SK-N-SH treated with all-trans-retinoic acid at 6 μM for 48 hours (cell line): ENCODE data around the gene CADM2.

ENCODE experiments used
- ATAC-seq: fragments of 200-7000 bp; cut with Tn5 transposase; 3 replicates; pipeline ENCODE4 v1.9.1; 2020; ENCODE audit warnings: mild to moderate bottlenecking, moderate library complexity
- ARNTL ChIP-seq: fragments of 450-650 bp; formaldehyde crosslinking; IDR thresholded peaks from 2 replicates; pipeline ENCODE4 v1.5.0; 2020; ENCODE audit warnings: low read depth, mild to moderate bottlenecking, moderate library complexity, borderline replicate concordance
- BACH2 ChIP-seq: fragments of 250-450 bp; sonication (Bioruptor Pico); IDR thresholded peaks from 2 replicates; pipeline ENCODE4 v1.9.0; 2021; ENCODE audit warnings: mild to moderate bottlenecking, borderline replicate concordance
- CSDC2 ChIP-seq: fragments of 250-450 bp; sonication (Bioruptor Pico); IDR thresholded peaks from 2 replicates; pipeline ENCODE4 v1.5.0; 2020; ENCODE audit warnings: mild to moderate bottlenecking, moderate library complexity
- ESRRG ChIP-seq: fragments of 250-450 bp; sonication (Bioruptor Pico); IDR thresholded peaks from 2 replicates; pipeline ENCODE4 v1.6.1; 2021; ENCODE audit warnings: mild to moderate bottlenecking
- GLIS3 ChIP-seq: fragments of 250-450 bp; sonication (Bioruptor Pico); IDR thresholded peaks from 2 replicates; pipeline ENCODE4 v1.5.0; 2020; ENCODE audit warnings: mild to moderate bottlenecking, moderate library complexity
- ISL1 ChIP-seq: fragments of 250-450 bp; sonication (Bioruptor Pico); IDR thresholded peaks from 2 replicates; pipeline ENCODE4 v2.1.2; 2022; ENCODE audit warnings: mild to moderate bottlenecking, moderate library complexity
- OSR1 ChIP-seq: fragments of 250-450 bp; sonication (Bioruptor Pico); IDR thresholded peaks from 2 replicates; pipeline ENCODE4 v1.8.0; 2022; ENCODE audit warnings: moderate library complexity, mild to moderate bottlenecking, inconsistent platforms
- PPARA ChIP-seq: fragments of 250-450 bp; sonication (Bioruptor Pico); IDR thresholded peaks from 2 replicates; pipeline ENCODE4 v1.5.0; 2020; ENCODE audit warnings: mild to moderate bottlenecking, borderline replicate concordance
- RARB ChIP-seq: fragments of 250-450 bp; sonication (Bioruptor Pico); IDR thresholded peaks from 2 replicates; pipeline ENCODE4 v1.8.0; 2021; ENCODE audit warnings: mild to moderate bottlenecking, moderate library complexity
- SNAI2 ChIP-seq: fragments of 250-450 bp; sonication (Bioruptor Pico); IDR thresholded peaks from 2 replicates; pipeline ENCODE4 v1.5.0; 2020; ENCODE audit warnings: mild to moderate bottlenecking, moderate library complexity
- TCF4 ChIP-seq: fragments of 250-450 bp; sonication (Bioruptor Pico); IDR thresholded peaks from 2 replicates; pipeline ENCODE4 v1.8.0; 2021; ENCODE audit warnings: mild to moderate bottlenecking, moderate library complexity, borderline replicate concordance
- TOX ChIP-seq: fragments of 250-450 bp; sonication (Bioruptor Pico); IDR thresholded peaks from 2 replicates; pipeline ENCODE4 v1.8.0; 2021; ENCODE audit warnings: mild to moderate bottlenecking, moderate library complexity, borderline replicate concordance
- ZC3H10 ChIP-seq: fragments of 250-450 bp; sonication (Bioruptor Pico); IDR thresholded peaks from 2 replicates; pipeline ENCODE4 v1.5.1; 2021; ENCODE audit warnings: mild to moderate bottlenecking, moderate library complexity
- ZFP3 ChIP-seq: fragments of 250-450 bp; sonication (Bioruptor Pico); IDR thresholded peaks from 2 replicates; pipeline ENCODE4 v1.5.0; 2020; ENCODE audit warnings: mild to moderate bottlenecking, moderate library complexity
- ZFP30 ChIP-seq: fragments of 450-650 bp; formaldehyde crosslinking; IDR thresholded peaks from 2 replicates; pipeline ENCODE4 v1.5.0; 2022; ENCODE audit warnings: mild to moderate bottlenecking, moderate library complexity
- ZNF565 ChIP-seq: fragments of 450-650 bp; formaldehyde crosslinking; conservative IDR thresholded peaks from 2 replicates; pipeline ENCODE4 v1.5.0; 2020; ENCODE audit warnings: low read depth, mild to moderate bottlenecking, moderate library complexity
- ZNF70 ChIP-seq: fragments of 450-650 bp; formaldehyde crosslinking; IDR thresholded peaks from 2 replicates; pipeline ENCODE4 v1.5.0; 2020; ENCODE audit warnings: mild to moderate bottlenecking, moderate library complexity
- ZNF8 ChIP-seq: fragments of 450-650 bp; formaldehyde crosslinking; IDR thresholded peaks from 2 replicates; pipeline ENCODE4 v1.5.0; 2020; ENCODE audit warnings: mild to moderate bottlenecking, moderate library complexity
- TF ChIP-seq, protein P1 (sequence below): fragments of 250-450 bp; sonication (Bioruptor Pico); IDR thresholded peaks from 2 replicates; pipeline ENCODE4 v1.8.0; 2020; ENCODE audit warnings: mild to moderate bottlenecking, moderate library complexity, borderline replicate concordance
- TF ChIP-seq, protein P2 (sequence below): fragments of 250-450 bp; sonication (Bioruptor Pico); IDR thresholded peaks from 2 replicates; pipeline ENCODE4 v1.5.0; 2020; ENCODE audit warnings: mild to moderate bottlenecking, moderate library complexity
- TF ChIP-seq, protein P3 (sequence below): fragments of 250-450 bp; sonication (Bioruptor Pico); IDR thresholded peaks from 2 replicates; pipeline ENCODE4 v1.8.0; 2021; ENCODE audit warnings: low read depth, mild to moderate bottlenecking, moderate library complexity, borderline replicate concordance
- TF ChIP-seq, protein P4 (sequence below): fragments of 250-450 bp; sonication (Bioruptor Pico); IDR thresholded peaks from 2 replicates; pipeline ENCODE4 v1.5.1; 2021; ENCODE audit warnings: mild to moderate bottlenecking, moderate library complexity
- TF ChIP-seq, protein P5 (sequence below): fragments of 250-450 bp; sonication (Bioruptor Pico); IDR thresholded peaks from 2 replicates; pipeline ENCODE4 v1.5.1; 2020; ENCODE audit warnings: low read depth, mild to moderate bottlenecking, moderate library complexity

CADM2 gene

DNA sequence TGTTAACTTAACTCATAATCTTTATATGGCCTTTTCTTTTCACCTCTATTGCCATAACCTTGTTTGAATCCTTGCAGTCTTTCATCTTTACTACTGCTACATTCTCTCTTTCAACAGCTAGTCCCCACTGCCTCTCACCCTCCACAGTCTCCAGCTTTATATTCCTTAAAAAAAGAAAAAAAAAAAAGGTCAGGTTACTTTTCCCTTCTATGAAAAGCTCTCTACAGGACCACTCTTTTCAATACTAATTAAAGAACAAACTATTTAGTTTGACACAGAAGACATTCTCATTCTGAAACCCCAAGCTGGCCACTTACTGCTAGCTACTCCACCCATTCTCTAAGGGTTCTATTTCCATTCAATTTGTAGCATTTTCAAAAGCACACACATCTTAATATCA is 25.6 kb downstream of the CADM2 start:
- TF ChIP-seq, protein P1, sequence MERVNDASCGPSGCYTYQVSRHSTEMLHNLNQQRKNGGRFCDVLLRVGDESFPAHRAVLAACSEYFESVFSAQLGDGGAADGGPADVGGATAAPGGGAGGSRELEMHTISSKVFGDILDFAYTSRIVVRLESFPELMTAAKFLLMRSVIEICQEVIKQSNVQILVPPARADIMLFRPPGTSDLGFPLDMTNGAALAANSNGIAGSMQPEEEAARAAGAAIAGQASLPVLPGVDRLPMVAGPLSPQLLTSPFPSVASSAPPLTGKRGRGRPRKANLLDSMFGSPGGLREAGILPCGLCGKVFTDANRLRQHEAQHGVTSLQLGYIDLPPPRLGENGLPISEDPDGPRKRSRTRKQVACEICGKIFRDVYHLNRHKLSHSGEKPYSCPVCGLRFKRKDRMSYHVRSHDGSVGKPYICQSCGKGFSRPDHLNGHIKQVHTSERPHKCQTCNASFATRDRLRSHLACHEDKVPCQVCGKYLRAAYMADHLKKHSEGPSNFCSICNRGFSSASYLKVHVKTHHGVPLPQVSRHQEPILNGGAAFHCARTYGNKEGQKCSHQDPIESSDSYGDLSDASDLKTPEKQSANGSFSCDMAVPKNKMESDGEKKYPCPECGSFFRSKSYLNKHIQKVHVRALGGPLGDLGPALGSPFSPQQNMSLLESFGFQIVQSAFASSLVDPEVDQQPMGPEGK (CRISPR knock-in tag), result no peak
- TF ChIP-seq CSDC2 (no peak), ZNF8 (CRISPR knock-in tag) (no peak), ZNF70 (no peak), ZNF565 (CRISPR knock-in tag) (no peak), ZFP30 (CRISPR knock-in tag) (no peak), BACH2 (no peak), TOX (no peak), PPARA (CRISPR knock-in tag) (no peak), ARNTL (CRISPR knock-in tag) (no peak), RARB (CRISPR knock-in tag) (no peak), TCF4 (CRISPR knock-in tag) (no peak), ESRRG (CRISPR knock-in tag) (no peak), GLIS3 (CRISPR knock-in tag) (no peak), ZC3H10 (CRISPR knock-in tag) (no peak)
- TF ChIP-seq, protein P2, sequence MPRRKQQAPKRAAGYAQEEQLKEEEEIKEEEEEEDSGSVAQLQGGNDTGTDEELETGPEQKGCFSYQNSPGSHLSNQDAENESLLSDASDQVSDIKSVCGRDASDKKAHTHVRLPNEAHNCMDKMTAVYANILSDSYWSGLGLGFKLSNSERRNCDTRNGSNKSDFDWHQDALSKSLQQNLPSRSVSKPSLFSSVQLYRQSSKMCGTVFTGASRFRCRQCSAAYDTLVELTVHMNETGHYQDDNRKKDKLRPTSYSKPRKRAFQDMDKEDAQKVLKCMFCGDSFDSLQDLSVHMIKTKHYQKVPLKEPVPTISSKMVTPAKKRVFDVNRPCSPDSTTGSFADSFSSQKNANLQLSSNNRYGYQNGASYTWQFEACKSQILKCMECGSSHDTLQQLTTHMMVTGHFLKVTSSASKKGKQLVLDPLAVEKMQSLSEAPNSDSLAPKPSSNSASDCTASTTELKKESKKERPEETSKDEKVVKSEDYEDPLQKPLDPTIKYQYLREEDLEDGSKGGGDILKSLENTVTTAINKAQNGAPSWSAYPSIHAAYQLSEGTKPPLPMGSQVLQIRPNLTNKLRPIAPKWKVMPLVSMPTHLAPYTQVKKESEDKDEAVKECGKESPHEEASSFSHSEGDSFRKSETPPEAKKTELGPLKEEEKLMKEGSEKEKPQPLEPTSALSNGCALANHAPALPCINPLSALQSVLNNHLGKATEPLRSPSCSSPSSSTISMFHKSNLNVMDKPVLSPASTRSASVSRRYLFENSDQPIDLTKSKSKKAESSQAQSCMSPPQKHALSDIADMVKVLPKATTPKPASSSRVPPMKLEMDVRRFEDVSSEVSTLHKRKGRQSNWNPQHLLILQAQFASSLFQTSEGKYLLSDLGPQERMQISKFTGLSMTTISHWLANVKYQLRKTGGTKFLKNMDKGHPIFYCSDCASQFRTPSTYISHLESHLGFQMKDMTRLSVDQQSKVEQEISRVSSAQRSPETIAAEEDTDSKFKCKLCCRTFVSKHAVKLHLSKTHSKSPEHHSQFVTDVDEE, result no peak
- TF ChIP-seq, protein P3, sequence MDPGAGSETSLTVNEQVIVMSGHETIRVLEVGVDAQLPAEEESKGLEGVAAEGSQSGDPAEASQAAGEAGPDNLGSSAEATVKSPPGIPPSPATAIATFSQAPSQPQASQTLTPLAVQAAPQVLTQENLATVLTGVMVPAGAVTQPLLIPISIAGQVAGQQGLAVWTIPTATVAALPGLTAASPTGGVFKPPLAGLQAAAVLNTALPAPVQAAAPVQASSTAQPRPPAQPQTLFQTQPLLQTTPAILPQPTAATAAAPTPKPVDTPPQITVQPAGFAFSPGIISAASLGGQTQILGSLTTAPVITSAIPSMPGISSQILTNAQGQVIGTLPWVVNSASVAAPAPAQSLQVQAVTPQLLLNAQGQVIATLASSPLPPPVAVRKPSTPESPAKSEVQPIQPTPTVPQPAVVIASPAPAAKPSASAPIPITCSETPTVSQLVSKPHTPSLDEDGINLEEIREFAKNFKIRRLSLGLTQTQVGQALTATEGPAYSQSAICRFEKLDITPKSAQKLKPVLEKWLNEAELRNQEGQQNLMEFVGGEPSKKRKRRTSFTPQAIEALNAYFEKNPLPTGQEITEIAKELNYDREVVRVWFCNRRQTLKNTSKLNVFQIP (CRISPR knock-in tag), result no peak
- TF ChIP-seq, protein P4, sequence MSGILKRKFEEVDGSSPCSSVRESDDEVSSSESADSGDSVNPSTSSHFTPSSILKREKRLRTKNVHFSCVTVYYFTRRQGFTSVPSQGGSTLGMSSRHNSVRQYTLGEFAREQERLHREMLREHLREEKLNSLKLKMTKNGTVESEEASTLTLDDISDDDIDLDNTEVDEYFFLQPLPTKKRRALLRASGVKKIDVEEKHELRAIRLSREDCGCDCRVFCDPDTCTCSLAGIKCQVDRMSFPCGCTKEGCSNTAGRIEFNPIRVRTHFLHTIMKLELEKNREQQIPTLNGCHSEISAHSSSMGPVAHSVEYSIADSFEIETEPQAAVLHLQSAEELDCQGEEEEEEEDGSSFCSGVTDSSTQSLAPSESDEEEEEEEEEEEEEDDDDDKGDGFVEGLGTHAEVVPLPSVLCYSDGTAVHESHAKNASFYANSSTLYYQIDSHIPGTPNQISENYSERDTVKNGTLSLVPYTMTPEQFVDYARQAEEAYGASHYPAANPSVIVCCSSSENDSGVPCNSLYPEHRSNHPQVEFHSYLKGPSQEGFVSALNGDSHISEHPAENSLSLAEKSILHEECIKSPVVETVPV (CRISPR knock-in tag), result no peak
- TF ChIP-seq, all 23 proteins: peak for 0
- no peak for ATAC-seq

DNA sequence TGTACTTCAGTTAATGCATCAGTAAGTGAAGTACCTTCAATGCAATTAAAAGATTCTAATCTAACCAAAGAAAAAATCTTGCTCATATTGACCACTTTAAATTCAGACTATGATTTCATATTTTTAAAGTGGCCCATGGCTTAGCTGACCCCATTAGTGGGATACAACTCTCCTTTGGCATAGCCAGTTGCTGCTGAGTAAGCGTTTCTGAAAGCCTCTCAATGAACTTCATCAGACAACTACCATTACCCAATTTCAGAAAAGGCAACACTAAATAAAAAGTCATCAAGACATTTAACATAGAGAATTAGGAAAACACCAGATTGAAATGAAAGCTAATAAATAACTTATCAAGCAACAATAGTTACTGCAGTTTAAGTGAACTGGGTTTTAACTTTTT is 27.0 kb downstream of the CADM2 start:
- no peak for ATAC-seq
- TF ChIP-seq PPARA (CRISPR knock-in tag) (no peak), RARB (CRISPR knock-in tag) (no peak), ZNF70 (no peak), TCF4 (CRISPR knock-in tag) (no peak), ESRRG (CRISPR knock-in tag) (no peak), SNAI2 (CRISPR knock-in tag) (no peak), OSR1 (CRISPR knock-in tag) (no peak), GLIS3 (CRISPR knock-in tag) (no peak), TOX (no peak), ARNTL (CRISPR knock-in tag) (no peak), ZFP3 (CRISPR knock-in tag) (no peak), ZNF8 (CRISPR knock-in tag) (no peak), ZNF565 (CRISPR knock-in tag) (no peak), ISL1 (CRISPR knock-in tag) (no peak)
- TF ChIP-seq, protein P3 (CRISPR knock-in tag), result no peak
- TF ChIP-seq, protein P5, sequence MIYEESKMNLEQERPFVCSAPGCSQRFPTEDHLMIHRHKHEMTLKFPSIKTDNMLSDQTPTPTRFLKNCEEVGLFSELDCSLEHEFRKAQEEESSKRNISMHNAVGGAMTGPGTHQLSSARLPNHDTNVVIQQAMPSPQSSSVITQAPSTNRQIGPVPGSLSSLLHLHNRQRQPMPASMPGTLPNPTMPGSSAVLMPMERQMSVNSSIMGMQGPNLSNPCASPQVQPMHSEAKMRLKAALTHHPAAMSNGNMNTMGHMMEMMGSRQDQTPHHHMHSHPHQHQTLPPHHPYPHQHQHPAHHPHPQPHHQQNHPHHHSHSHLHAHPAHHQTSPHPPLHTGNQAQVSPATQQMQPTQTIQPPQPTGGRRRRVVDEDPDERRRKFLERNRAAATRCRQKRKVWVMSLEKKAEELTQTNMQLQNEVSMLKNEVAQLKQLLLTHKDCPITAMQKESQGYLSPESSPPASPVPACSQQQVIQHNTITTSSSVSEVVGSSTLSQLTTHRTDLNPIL (CRISPR knock-in tag), result no peak
- TF ChIP-seq, protein P2, result no peak
- TF ChIP-seq, protein P1 (CRISPR knock-in tag), result no peak
- TF ChIP-seq, all 23 proteins: peak for 0
